NCI-H524 treated with DMSO at 0.1 percent for 48 hours (cell line): ENCODE measurements around the gene ADAMTS13.
"Not testable (repeated sequence)": the region's sequence is repeated elsewhere in the genome, so short reads cannot be mapped to it uniquely, and the experiment has no call there.

Experiments used
- DNase-seq: peaks from one replicate; lab custom pipeline; 2025; lab: John Stamatoyannopoulos, UW

The ADAMTS13 gene

DNA sequence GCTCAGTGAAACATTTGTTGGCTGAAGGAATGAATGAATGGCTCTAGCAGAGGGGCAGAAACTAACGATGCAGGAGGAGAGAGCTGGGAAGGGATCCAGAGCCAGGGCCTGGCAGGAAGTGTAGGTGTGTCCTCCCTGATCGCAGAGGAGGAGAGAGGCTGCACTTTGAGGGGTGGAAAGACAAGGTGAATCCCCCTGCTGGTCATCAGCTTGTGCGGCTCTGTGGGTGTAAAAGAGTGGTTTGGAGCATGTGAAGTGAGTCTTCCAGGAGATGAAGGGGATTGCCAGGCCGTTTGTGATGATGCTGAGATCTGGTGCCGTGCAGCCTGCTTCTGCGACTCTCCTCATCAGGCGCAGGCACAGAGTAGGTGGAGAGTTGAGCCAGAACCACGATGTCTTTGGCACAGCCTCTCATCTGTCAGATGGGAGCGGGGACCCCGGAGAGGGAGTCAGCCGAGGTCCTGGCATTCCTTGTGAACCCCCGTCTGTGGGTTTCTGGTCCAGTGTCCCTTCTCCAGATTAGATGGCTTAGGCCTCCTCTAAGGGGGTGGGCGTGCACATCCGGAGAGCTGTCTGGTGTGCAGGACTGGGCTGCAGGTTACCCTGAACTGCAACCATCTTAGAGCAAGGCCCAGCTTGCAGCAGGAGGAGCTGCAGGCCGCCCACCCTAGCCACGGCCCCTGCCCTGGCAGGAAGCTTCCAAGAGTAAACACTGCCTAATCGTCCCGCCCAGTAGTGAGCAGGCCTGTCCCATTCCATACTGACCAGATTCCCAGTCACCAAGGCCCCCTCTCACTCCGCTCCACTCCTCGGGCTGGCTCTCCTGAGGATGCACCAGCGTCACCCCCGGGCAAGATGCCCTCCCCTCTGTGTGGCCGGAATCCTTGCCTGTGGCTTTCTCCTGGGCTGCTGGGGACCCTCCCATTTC is at the start of gene ADAMTS13:
TSS of gene ADAMTS13 (plus strand) at position 753 of the 928 bp plus-strand sequence. CDS start at position 830, 77 bp downstream.
- no peak for DNase-seq

GRCh38 chr9:133374612-133375115 is 47.5 kb upstream of the ADAMTS13 start:
- DNase-seq: no peak

DNA sequence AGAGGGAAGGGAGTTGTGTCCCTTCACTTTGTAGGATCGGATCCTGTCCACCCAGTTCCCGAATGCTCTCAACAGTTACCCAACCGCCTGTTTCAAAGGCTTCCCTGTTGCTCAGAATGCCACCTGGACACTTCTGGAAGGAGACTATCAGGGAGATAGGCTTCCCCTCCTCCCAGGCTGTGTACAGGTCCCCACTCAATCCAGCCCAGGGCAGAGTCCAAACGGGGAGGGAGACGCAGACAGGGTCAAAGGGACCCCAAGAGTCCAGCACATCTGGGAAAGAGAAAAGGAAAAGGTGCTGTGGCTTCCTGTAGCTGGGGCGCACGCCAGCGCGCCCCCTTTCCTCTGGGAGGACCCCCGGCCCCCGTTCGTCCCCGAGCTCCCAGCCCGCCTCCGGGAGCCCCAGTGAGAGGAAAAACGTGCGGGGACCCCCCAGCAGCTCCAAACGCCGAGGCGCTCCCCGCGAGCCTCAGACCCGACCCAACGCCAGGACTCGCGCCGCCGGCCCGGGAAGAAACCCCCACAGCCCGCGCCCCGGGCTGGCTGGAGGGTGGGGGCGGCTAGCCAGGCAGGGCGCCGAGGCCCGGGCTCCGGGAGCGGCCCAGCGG is 46.9 kb upstream of the ADAMTS13 start:
- DNase-seq: no peak

DNA sequence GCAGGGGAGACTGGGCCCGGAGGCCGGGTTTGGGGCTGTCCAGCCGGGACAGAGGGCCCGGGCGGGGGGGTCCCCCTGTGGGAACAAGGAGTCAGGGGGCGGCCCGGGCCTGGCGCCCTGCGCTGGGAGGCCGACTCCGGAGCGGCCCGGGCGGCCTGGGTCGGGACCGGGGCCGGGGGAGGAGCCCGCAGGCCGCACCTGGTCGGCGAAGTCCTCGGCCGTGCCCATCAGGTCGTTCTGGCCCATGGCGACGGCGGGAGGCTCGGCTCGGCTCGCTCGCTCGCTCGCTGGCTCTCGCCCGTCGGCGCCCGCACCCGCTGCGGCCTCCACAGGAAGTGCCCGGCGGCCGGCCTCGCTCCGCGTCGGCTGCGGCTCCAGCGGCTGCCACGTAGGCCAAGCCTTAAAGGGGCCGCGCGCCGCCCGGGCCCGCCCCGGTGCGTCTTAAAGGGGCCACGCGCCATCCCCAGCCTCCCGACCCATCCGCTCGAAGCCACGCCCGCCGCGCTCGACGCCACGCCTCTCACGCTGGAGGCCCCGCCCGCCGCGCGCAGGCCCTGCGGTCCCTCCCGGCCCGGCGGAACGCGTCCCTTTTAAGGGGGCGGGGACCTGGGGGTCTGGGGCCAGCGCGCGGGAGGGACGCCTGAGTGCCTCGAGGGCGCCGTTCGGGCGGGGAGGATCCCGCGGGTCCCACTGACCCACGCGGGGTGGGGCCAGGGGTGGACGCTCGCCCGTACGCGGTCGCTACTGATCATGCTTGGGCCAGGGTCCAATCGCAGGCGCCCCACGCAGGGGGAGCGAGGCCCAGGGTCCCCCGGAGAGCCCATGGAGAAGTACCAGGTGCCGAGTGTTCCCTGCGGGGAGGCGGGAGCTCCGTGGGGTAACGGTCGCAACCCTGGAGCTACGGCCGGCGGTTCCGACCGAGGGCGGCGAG is 46.2 kb upstream of the ADAMTS13 start, which contains the start of the genes STKLD1 and SURF4:
TSS of gene STKLD1 (plus strand) at position 643 of the 931 bp plus-strand sequence. CDS start at position 751, 108 bp downstream.
TSS of gene SURF4 (minus strand) at position 337 of the 931 bp plus-strand sequence. CDS start at position 246, 91 bp downstream.
- DNase-seq: peak; percentile 62

DNA sequence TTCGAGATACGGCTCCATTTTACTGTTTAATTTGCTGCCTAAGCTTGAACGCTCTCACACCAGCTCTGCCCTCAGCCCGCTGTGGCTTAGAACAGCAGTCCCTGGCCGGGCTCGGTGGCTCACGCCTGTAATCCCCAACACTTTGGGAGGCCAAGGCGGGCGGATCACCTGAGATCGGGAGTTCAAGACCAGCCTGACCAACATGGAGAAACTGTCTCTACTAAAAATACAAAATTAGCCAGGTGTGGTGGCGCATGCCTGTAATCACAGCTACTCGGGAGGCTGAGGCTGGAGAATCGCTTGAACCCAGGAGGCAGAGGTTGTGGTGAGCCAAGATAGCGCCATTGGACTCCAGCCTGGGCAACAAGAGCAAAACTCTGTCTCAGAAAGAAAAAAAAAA is 44.9 kb upstream of the ADAMTS13 start:
- DNase-seq: not testable (repeated sequence)

GRCh38 chr9:133377721-133378216 is 44.4 kb upstream of the ADAMTS13 start:
- DNase-seq: no peak

DNA sequence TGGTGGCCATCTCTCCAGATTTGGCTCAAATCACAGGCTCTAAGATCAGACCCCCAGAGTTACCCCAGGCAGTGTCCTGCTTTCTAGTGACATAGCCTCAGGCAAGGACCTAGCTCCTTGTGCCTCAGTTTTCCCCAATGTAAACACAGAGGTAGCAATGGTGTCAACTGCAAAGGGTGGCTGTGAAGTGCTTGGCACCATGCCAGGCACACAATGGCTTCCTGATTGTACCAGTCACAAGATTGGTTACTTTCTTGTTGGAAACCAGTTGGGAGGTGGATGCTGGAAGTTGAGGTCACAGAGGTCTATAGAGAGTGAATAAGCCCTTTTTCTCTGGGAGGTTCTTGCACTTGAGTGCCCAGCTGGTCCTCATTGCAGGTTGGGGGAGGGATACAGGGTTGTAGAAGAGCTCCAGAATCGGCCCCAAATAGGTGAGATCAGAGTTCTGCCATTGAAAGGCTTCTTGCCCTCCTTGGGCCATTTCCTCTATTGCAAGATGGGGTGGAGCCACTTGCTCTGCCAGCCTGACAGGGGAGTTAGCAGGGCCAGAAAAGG is 43.7 kb upstream of the ADAMTS13 start:
- no peak for DNase-seq

DNA sequence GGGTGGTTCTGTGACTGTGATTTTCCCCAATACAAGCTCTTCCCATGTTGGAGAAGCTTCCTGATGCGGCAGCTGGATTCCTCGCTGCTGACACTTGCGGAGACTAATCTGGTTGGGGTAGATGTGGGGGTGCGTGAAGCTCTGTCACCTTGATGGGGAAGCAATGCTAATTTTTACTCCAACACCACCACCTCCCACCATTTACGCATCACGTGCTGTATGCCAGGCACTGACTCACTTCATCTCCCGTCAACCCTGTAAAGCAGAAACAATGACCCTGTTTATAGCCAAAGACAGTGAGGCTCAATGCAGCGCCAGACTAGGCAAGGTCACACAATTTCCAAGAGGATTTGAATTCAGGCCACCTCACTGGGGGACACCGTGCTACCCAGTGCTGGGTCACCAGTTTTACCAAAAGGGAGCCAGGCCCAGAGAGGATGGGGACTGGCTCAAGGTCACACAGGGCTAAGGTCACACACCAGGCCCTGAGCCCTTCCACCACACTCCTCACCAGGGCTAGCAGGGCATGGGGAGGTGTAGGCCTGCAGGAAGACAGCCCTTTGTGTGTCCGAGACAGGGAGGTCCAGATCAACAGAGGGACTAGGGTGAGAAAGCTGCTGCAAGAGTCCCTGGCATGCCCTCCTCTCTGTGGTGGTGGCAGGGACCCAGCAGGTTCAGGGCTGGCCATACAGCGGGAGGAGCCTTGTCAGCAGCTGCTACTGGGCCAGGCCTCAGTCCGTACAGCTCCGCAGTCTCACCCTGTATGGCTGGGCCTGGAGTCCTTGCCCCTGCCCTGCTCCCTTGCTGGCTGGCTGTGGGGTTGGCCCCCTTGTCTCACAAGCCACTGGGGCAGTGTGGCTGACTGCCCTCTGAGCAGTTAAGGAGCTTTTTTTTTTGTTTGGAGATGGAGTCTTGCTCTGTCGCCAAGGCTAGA is 42.7 kb upstream of the ADAMTS13 start:
- no peak for DNase-seq

GRCh38 chr9:133380734-133381133 is 41.4 kb upstream of the ADAMTS13 start:
- no peak for DNase-seq

DNA sequence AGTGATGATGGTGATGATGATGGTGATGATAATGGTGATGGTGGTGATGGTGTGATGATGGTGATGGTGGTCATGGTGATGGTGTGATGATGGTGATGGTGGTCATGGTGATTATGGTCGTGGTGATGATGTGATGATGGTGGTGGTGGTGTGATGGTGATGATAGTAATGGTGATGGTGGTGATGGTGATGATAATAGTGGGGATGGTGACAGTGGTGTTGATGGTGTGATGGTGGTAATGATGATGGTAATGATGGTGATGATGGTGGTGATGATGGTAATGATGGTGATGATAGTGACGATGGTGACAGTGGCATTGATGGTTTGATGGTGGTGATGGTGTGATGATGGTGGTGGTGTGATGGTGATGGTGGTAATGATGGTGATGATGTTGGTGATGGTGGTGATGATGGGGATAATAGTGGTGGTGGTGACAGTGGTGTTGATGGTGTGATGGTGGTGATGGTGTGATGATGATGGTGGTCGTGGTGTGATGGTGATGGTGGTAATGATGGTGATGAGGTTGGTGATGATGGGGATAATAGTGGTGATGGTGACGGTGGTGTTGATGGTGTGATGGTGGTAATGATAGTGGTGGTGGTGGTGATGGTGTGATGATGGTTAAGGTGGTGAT is 39.5 kb upstream of the ADAMTS13 start:
- no peak for DNase-seq

GRCh38 chr9:133383438-133383837 is 38.7 kb upstream of the ADAMTS13 start:
- no peak for DNase-seq

DNA sequence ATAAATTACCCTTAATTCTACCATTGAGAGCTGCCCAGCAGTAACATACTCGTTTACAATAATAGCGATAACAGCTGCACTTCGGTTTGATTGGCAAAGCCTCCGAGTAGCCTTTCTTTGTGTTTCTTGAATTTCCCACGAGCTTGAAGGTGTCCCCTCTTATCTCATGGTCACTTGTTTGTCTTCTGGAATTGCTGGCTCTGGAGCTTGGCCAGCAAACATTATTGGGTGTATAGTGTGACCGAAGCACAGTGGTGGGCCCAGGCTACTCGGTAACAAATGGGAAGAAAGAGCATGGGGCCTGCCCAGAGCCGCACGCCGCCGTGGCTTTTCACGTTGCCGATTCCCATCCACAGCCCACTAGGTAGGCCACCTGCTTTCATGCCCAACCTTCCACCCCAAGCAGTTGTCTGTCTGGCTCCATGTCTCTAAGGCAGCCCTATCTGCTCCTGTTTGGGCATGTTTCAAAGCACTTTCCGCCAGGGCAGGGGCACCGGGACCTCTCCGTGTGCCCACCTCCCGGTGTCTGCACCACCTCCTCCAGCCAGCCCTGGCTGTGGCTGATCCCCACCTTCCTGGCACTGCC is 37.3 kb upstream of the ADAMTS13 start:
- DNase-seq: no peak

DNA sequence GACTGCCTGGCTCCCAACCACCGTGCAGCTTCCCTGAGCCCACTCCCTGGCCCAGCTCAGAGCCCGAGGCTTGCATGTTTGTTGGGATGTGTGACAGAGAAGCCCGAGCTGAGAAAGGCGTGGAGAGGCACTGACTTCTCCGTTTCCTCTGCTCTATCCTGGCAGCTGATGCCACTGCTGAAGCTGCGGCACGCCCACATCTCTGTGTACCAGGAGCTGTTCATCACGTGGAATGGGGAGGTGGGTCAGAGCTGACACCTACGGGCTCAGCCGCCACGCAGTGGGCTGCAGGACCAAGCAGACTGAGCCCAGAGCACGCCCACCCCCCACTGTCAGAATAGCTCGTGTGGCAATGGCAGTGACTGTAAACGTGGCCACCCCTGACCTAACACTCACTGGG is 36.7 kb upstream of the ADAMTS13 start:
- DNase-seq: no peak

GRCh38 chr9:133386338-133386737 is 35.8 kb upstream of the ADAMTS13 start:
- DNase-seq: no peak

- DNase-seq: no peak
Observed at GRCh38 chr9:133387680-133388079, 34.5 kb upstream of the ADAMTS13 start.

DNA sequence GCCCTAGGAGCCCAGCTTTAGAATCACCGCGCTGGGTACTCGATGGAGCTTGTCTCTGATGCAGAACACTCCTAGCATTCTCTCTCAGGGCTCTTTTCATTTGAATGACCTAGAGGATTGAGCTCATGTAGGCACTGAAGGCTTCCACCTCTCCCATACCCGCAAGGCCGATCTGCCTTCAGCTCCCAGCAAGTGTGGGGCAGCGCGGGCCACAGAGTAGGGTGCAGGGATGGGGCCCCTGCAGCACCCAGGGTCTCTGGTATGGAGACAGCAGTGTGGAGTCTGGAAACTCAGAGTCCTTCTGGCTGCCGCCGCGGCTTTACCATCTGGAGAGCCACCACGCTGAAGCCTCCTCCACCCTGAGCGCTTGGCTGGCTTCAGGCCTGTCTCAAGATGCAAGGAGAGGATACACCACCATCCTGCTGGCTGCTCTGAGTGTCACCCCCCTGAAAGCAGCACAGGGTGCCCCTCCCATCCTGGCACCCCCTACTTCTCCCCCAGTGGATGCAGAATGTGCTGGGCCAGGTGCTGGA is 33.1 kb upstream of the ADAMTS13 start:
- no peak for DNase-seq

DNA sequence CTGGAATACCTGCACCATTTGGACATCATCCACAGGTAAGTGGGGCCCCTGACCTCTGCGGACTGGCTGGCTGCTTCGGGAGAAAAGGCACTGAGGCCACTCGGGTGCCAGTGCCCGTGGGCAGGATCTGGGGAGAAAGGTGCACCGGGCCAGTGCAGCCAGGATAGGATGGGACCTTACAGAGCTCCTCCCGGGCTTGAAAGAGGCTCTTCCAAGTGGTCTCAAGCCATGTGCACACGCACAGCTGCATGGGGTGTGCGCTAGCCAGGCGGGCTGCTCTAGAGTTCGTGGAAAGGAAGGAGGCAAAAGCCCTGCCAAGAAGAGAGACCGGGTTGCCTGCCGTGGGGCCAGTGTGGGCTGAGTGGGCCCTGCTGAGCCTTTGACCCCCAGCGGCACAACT is 32.6 kb upstream of the ADAMTS13 start:
- no peak for DNase-seq

DNA sequence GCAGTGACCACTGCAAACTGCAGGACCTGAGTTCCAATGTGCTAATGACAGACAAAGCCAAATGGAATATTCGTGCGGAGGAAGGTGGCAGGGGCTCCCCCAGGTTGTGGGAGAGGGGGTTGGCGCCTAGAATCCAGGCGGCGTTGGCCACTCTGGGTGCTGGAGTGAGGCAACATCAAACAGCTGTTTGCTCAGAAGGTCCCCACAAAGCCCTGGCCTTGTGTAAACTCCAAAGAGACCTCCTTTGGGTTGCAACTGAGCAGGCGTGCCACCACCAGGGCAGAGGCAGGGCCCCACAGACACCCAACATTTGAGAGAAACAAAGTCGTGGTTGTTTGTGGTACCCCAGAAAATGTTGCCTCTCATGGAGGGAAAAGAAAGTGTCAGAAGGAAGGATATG is 31.5 kb upstream of the ADAMTS13 start:
- no peak for DNase-seq

DNA sequence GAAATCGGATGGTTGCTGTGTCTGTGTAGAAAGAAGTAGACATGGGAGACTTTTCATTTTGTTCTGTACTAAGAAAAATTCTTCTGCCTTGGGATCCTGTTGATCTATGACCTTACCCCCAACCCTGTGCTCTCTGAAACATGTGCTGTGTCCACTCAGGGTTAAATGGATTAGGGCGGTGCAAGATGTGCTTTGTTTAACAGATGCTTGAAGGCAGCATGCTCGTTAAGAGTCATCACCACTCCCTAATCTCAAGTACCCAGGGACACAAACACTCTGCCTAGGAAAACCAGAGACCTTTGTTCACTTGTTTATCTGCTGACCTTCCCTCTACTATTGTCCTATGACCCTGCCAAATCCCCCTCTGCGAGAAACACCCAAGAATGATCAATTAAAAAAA is 30.7 kb upstream of the ADAMTS13 start:
- DNase-seq: not testable (repeated sequence)
